ENCODE results near the gene NDRG3. TPM values are rescaled to one million over a fixed set of nuclear protein-coding genes. Genes with fewer than 3 reads are reported as not detected.

NDRG3 gene
- total and polyA plus RNA-seq, 4 donors = 3.1 to 6.3 (median 4.5) TPM

GRCh38 chr20:36629719-36630681 is 115.9 kb downstream of the NDRG3 start:
- no peak for DNase-seq (ENCODE audit: low spot score)
- Histone ChIP-seq H3K4me1 (ENCODE audit: control insufficient read depth in 4 of 4, insufficient read depth in 4 of 4, low read length in 3 of 4) (no peaks in the 10 kb centered on the region), H3K9me3 (ENCODE audit: control insufficient read depth in 4 of 4, low read length in 3 of 4) (no peaks in the 10 kb centered on the region), H3K27ac (ENCODE audit: low read depth in 1 of 2, low read length in 2 of 2) (no peak overlapping the region), H3K9ac (ENCODE audit: low read depth in 1 of 2, low read length in 2 of 2) (no peak overlapping the region), H3K4me3 (ENCODE audit: low read depth in 1 of 3, low read length in 3 of 3) (no peak overlapping the region), H3K36me3 (ENCODE audit: control insufficient read depth in 4 of 4, insufficient read depth in 3 of 4, low read depth in 1 of 4, low read length in 3 of 4) (no peaks in the 10 kb centered on the region), H3K27me3 (ENCODE audit: control insufficient read depth in 4 of 4, insufficient read depth in 4 of 4, low read length in 3 of 4) (no peaks in the 10 kb centered on the region)
- 84% methylated on average over 15 of the region's 15 CpGs for WGBS
- TF ChIP-seq, protein P1, sequence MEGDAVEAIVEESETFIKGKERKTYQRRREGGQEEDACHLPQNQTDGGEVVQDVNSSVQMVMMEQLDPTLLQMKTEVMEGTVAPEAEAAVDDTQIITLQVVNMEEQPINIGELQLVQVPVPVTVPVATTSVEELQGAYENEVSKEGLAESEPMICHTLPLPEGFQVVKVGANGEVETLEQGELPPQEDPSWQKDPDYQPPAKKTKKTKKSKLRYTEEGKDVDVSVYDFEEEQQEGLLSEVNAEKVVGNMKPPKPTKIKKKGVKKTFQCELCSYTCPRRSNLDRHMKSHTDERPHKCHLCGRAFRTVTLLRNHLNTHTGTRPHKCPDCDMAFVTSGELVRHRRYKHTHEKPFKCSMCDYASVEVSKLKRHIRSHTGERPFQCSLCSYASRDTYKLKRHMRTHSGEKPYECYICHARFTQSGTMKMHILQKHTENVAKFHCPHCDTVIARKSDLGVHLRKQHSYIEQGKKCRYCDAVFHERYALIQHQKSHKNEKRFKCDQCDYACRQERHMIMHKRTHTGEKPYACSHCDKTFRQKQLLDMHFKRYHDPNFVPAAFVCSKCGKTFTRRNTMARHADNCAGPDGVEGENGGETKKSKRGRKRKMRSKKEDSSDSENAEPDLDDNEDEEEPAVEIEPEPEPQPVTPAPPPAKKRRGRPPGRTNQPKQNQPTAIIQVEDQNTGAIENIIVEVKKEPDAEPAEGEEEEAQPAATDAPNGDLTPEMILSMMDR (IDR thresholded peaks at IDR 0.05; ENCODE audit: low read depth, low read length, missing input control) = no peak
- TF ChIP-seq TAF1 (conservative IDR thresholded peaks at IDR 0.05) (no peak), YY1 (IDR thresholded peaks at IDR 0.05) (no peak), FOXA1 (IDR thresholded peaks at IDR 0.05) (no peak), RXRA (IDR thresholded peaks at IDR 0.05) (no peak), FOXA2 (IDR thresholded peaks at IDR 0.05) (no peak), HNF4A (conservative IDR thresholded peaks at IDR 0.05) (no peak), JUND (IDR thresholded peaks at IDR 0.05) (no peak), NR2F2 (IDR thresholded peaks at IDR 0.05) (no peak), GABPA (IDR thresholded peaks at IDR 0.05 in 1 of 2, conservative IDR thresholded peaks at IDR 0.05 in 1 of 2) (no peak), SP1 (IDR thresholded peaks at IDR 0.05) (no peak)
- TF ChIP-seq, protein P2, sequence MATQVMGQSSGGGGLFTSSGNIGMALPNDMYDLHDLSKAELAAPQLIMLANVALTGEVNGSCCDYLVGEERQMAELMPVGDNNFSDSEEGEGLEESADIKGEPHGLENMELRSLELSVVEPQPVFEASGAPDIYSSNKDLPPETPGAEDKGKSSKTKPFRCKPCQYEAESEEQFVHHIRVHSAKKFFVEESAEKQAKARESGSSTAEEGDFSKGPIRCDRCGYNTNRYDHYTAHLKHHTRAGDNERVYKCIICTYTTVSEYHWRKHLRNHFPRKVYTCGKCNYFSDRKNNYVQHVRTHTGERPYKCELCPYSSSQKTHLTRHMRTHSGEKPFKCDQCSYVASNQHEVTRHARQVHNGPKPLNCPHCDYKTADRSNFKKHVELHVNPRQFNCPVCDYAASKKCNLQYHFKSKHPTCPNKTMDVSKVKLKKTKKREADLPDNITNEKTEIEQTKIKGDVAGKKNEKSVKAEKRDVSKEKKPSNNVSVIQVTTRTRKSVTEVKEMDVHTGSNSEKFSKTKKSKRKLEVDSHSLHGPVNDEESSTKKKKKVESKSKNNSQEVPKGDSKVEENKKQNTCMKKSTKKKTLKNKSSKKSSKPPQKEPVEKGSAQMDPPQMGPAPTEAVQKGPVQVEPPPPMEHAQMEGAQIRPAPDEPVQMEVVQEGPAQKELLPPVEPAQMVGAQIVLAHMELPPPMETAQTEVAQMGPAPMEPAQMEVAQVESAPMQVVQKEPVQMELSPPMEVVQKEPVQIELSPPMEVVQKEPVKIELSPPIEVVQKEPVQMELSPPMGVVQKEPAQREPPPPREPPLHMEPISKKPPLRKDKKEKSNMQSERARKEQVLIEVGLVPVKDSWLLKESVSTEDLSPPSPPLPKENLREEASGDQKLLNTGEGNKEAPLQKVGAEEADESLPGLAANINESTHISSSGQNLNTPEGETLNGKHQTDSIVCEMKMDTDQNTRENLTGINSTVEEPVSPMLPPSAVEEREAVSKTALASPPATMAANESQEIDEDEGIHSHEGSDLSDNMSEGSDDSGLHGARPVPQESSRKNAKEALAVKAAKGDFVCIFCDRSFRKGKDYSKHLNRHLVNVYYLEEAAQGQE (IDR thresholded peaks at IDR 0.05) = no peak
- TF ChIP-seq, protein P3, sequence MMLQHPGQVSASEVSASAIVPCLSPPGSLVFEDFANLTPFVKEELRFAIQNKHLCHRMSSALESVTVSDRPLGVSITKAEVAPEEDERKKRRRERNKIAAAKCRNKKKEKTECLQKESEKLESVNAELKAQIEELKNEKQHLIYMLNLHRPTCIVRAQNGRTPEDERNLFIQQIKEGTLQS (IDR thresholded peaks at IDR 0.05) = no peak

DNA sequence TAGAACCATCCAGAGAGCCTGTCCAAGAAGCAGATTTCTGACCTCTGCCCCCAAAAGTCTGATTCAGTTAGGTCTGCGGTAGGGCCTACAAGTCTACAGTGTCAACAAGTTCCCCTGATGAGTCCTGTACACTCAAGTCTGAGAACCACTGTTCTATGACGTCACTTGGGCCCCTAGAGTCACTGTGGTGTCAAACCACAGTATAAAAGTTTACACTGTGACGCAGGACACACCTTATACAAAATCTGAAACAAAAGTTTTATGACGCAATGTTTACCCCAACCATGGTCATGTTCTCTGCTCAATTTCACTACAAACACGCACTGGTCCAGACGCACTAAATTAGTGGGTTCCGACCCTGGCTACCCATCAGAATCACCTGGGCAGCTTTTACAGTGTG is 117.8 kb downstream of the NDRG3 start:
- Histone ChIP-seq H3K27me3 (ENCODE audit: control insufficient read depth in 4 of 4, insufficient read depth in 4 of 4, low read length in 3 of 4) (no peaks in the 10 kb centered on the region), H3K27ac (ENCODE audit: low read depth in 1 of 2, low read length in 2 of 2) (no peak overlapping the region), H3K4me3 (ENCODE audit: low read depth in 1 of 3, low read length in 3 of 3) (no peak overlapping the region), H3K9ac (ENCODE audit: low read depth in 1 of 2, low read length in 2 of 2) (no peak overlapping the region), H3K36me3 (ENCODE audit: control insufficient read depth in 4 of 4, insufficient read depth in 3 of 4, low read depth in 1 of 4, low read length in 3 of 4) (no peaks in the 10 kb centered on the region), H3K4me1 (ENCODE audit: control insufficient read depth in 4 of 4, insufficient read depth in 4 of 4, low read length in 3 of 4) (peaks cover 0 to 4% (median 1%) of the 10 kb centered on the region in 4 donors), H3K9me3 (ENCODE audit: control insufficient read depth in 4 of 4, low read length in 3 of 4) (no peaks in the 10 kb centered on the region)
- no peak for TF ChIP-seq YY1 (IDR thresholded peaks at IDR 0.05)
- TF ChIP-seq SP1 (IDR thresholded peaks at IDR 0.05) = no peak
- DNase-seq (ENCODE audit: low spot score) = no peak
- WGBS = 92% methylated on average over 7 of the region's 7 CpGs

Measured in liver (tissue), 9 donors.